GM12875 (cell line): ENCODE measurements around the gene MBNL1.

Source experiments
- H3K4me3 ChIP-seq: one replicate; pipeline ENCODE4 v1.5.1; 2011; ENCODE audit warnings: low read depth, low read length, control low read depth
- CTCF ChIP-seq: IDR thresholded peaks from 2 replicates; pipeline ENCODE4 v1.5.1; 2011; ENCODE audit warnings: low read depth, mild to moderate bottlenecking, control low read depth, inconsistent platforms, low read length, moderate library complexity, borderline replicate concordance; ENCODE audit not compliant: insufficient read depth

Gene MBNL1

GRCh38 chr3:152381881-152382295 is 113.2 kb downstream of the MBNL1 start:
- no peak for TF ChIP-seq CTCF
- H3K4me3 ChIP-seq: no peak overlapping the region

GRCh38 chr3:152382312-152383135 is 113.8 kb downstream of the MBNL1 start:
- no peak overlapping the region for H3K4me3 ChIP-seq
- no peak for TF ChIP-seq CTCF

- no peak overlapping the region for H3K4me3 ChIP-seq
- TF ChIP-seq CTCF: no peak
These were observed 114.4 kb downstream of the MBNL1 start for GRCh38 chr3:152383136-152383606.

- TF ChIP-seq CTCF: no peak
- no peak overlapping the region for H3K4me3 ChIP-seq
These were observed 115.7 kb downstream of the MBNL1 start for GRCh38 chr3:152384412-152384811.

- H3K4me3 ChIP-seq: no peak overlapping the region
- TF ChIP-seq CTCF: no peak
These were observed 117.0 kb downstream of the MBNL1 start for GRCh38 chr3:152385761-152386160.

- TF ChIP-seq CTCF: no peak
These were observed 117.5 kb downstream of the MBNL1 start for GRCh38 chr3:152386208-152386607.

GRCh38 chr3:152388631-152389030 is 119.9 kb downstream of the MBNL1 start:
- H3K4me3 ChIP-seq: no peak overlapping the region
- no peak for TF ChIP-seq CTCF

More at GRCh38 chr3:152386208-152386607, 117.5 kb downstream of the MBNL1 start:
- no peak overlapping the region for H3K4me3 ChIP-seq
